ENCODE measurements around the gene TBX4. TPM values are rescaled to one million over a fixed set of nuclear protein-coding genes. Genes with fewer than 3 reads are reported as not detected.

TBX4 gene
- polyA plus RNA-seq, 4 donors: 16.8 TPM; not detected in 3

GRCh38 chr17:61406537-61406845 is 45.7 kb upstream of the TBX4 start:
- H3K36me3 ChIP-seq (ENCODE audit: control insufficient read depth in 3 of 3, insufficient read depth in 2 of 3, low read depth in 1 of 3, low read length in 3 of 3): peaks cover 0 to 51% (median 0%) of the 10 kb centered on the region in 3 donors
- H3K4me1 ChIP-seq (ENCODE audit: control insufficient read depth in 3 of 3, insufficient read depth in 2 of 3, low read depth in 1 of 3, low read length in 2 of 3): peaks cover 0 to 29% (median 0%) of the 10 kb centered on the region in 3 donors
- no peak overlapping the region for H3K4me3 ChIP-seq (ENCODE audit: low read depth in 1 of 3, low read length in 3 of 3)
- H3K27me3 ChIP-seq (ENCODE audit: control insufficient read depth in 3 of 3, insufficient read depth in 3 of 3, low read length in 3 of 3): peaks cover 23 to 94% (median 52%) of the 10 kb centered on the region in 3 donors
- FAIRE-seq: no peak
- DNase-seq: no peak
- whole genome bisulfite sequencing, 3 donors: 30 to 58% (median 36%) methylated on average over 1 of the region's 1 CpG
- H3K27ac ChIP-seq (ENCODE audit: low read depth in 1 of 3, low read length in 2 of 3): no peak overlapping the region
- H3K9me3 ChIP-seq (ENCODE audit: control insufficient read depth in 2 of 2, insufficient read depth in 1 of 2, low read depth in 1 of 2, low read length in 1 of 2): peaks cover 0 to 3% of the 10 kb centered on the region in 2 donors

DNA sequence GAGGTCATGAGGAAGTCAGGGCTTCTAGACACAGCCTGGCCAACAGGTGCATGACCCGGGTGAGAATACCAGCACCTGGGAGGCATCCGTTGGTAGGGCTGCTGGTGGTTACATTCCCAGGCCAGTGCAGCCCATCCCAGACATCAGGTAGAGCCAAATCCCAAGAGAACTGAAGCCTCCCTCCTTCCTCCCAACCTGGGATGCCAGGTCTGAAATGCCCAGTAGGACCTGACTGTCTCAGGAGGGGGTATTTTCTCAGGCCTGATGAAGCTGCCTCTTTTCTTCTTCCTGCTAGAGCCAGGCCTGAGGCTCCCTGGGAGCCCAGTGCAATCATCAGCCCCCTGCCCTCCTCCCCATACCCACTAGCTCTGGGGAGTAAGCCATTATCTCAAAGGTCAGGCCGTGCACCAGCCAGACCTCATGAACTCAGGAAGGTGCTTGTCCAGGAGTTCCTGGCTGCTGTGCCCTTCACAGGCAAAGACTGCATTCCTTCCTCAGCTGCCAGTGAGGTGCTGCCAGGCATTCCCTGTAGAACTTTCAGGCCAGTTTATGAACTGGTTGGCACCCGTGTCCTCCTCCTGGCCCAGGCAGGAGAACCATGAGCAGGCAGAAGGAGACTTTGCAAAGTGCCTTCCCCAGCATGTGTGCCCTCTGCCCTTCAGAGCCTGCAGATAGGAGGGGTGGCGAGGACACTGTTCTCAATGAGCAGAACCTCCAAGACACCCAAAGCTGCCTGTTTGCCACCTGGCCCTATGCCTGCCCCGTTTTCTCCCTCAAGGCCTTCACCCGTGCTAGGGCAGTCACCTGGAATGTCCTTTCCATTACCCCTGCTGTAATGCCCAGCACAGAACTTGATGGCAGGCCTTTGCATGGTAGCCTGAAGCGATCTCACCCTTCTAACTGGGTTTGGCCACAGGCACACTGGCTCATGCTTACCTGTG is 45.0 kb upstream of the TBX4 start:
- Histone ChIP-seq H3K27ac (ENCODE audit: low read depth in 1 of 3, low read length in 2 of 3) (no peak overlapping the region), H3K4me1 (ENCODE audit: control insufficient read depth in 3 of 3, insufficient read depth in 2 of 3, low read depth in 1 of 3, low read length in 2 of 3) (peaks cover 0 to 36% (median 0%) of the 10 kb centered on the region in 3 donors), H3K27me3 (ENCODE audit: control insufficient read depth in 3 of 3, insufficient read depth in 3 of 3, low read length in 3 of 3) (peaks cover 17 to 94% (median 46%) of the 10 kb centered on the region in 3 donors), H3K4me3 (ENCODE audit: low read depth in 1 of 3, low read length in 3 of 3) (no peak overlapping the region), H3K9me3 (ENCODE audit: control insufficient read depth in 2 of 2, insufficient read depth in 1 of 2, low read depth in 1 of 2, low read length in 1 of 2) (peaks cover 0 to 3% of the 10 kb centered on the region in 2 donors), H3K36me3 (ENCODE audit: control insufficient read depth in 3 of 3, insufficient read depth in 2 of 3, low read depth in 1 of 3, low read length in 3 of 3) (peaks cover 0 to 47% (median 0%) of the 10 kb centered on the region in 3 donors)
- DNase-seq (no peak), FAIRE-seq (no peak)
- WGBS, 3 donors: 43 to 58% (median 55%) methylated on average over 8 of the region's 8 CpGs

DNA sequence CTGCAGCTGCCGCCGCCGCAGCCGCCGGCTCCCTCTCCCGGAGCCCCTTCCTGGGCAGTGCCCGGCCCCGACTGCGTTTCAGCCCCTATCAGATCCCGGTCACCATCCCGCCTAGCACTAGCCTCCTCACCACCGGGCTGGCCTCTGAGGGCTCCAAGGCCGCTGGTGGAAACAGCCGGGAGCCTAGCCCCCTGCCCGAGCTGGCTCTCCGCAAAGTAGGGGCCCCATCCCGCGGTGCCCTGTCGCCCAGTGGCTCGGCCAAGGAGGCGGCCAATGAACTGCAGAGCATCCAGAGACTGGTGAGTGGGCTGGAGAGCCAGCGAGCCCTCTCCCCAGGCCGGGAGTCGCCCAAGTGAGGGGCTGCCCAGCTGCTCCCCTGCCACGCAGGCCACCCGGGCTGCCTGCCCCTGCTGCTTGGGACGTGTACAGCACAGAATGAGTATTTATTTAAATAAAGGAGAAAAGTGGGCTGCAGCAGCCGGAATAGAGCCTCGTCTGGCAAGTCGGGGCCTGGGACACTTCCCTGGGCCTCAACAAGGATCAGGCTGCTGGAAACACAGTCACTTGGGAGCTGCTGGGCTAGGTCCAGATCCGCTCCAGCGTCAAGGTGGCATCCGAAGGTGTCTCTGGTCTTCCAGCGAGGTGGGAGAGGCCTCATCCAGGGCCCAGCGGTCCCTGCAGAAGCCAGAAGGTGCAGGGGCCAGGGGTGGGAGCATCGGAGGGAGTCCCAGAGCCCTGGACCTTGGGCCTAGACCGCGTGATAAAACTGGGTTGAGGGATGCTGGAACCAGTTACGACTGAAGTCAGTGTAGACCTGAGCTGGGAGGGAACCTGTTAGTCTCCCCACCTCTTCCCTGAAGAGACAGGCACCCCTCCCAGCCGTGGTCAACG is 43.8 kb upstream of the TBX4 start:
- H3K27ac ChIP-seq (ENCODE audit: low read depth in 1 of 3, low read length in 2 of 3): peak overlapping the region in 2 of 3 donors; percentile 1 to 17
- DNase-seq: no peak

GRCh38 chr17:61409301-61410112 is 42.7 kb upstream of the TBX4 start:
- Histone ChIP-seq H3K4me3 (ENCODE audit: low read depth in 1 of 3, low read length in 3 of 3) (peak overlapping the region in 2 of 3 donors; percentile 18 to 51), H3K27ac (ENCODE audit: low read depth in 1 of 3, low read length in 2 of 3) (peak overlapping the region in 1 of 3 donors; percentile 24), H3K27me3 (ENCODE audit: control insufficient read depth in 3 of 3, insufficient read depth in 3 of 3, low read length in 3 of 3) (peaks cover 14 to 93% (median 32%) of the 10 kb centered on the region in 3 donors), H3K4me1 (ENCODE audit: control insufficient read depth in 3 of 3, insufficient read depth in 2 of 3, low read depth in 1 of 3, low read length in 2 of 3) (peaks cover 0 to 29% (median 0%) of the 10 kb centered on the region in 3 donors), H3K36me3 (ENCODE audit: control insufficient read depth in 3 of 3, insufficient read depth in 2 of 3, low read depth in 1 of 3, low read length in 3 of 3) (peaks cover 0 to 32% (median 0%) of the 10 kb centered on the region in 3 donors), H3K9me3 (ENCODE audit: control insufficient read depth in 2 of 2, insufficient read depth in 1 of 2, low read depth in 1 of 2, low read length in 1 of 2) (peaks cover 0 to 3% of the 10 kb centered on the region in 2 donors)
- WGBS, 3 donors: 1 to 2% (median 1%) methylated on average over 55 to 73 of the region's 73 CpGs
- DNase-seq: peak; percentile 49 to 72
- no peak for FAIRE-seq

More for the DNA sequence above, 43.8 kb upstream of the TBX4 start:
- no peak for FAIRE-seq
- Histone ChIP-seq H3K9me3 (ENCODE audit: control insufficient read depth in 2 of 2, insufficient read depth in 1 of 2, low read depth in 1 of 2, low read length in 1 of 2) (peaks cover 0 to 3% of the 10 kb centered on the region in 2 donors), H3K4me3 (ENCODE audit: low read depth in 1 of 3, low read length in 3 of 3) (peak overlapping the region in 1 of 3 donors; percentile 18), H3K4me1 (ENCODE audit: control insufficient read depth in 3 of 3, insufficient read depth in 2 of 3, low read depth in 1 of 3, low read length in 2 of 3) (peaks cover 0 to 37% (median 0%) of the 10 kb centered on the region in 3 donors), H3K36me3 (ENCODE audit: control insufficient read depth in 3 of 3, insufficient read depth in 2 of 3, low read depth in 1 of 3, low read length in 3 of 3) (peaks cover 0 to 41% (median 0%) of the 10 kb centered on the region in 3 donors), H3K27me3 (ENCODE audit: control insufficient read depth in 3 of 3, insufficient read depth in 3 of 3, low read length in 3 of 3) (peaks cover 17 to 95% (median 42%) of the 10 kb centered on the region in 3 donors)
- WGBS, 3 donors: 26 to 36% (median 36%) methylated on average over 38 to 41 of the region's 41 CpGs

GRCh38 chr17:61410141-61411010 is 41.8 kb upstream of the TBX4 start:
- 5 to 11% (median 9%) methylated on average over 36 to 48 of the region's 48 CpGs for WGBS, 3 donors
- peak overlapping the region in 2 of 3 donors; percentile 52 to 56 for H3K4me3 ChIP-seq (ENCODE audit: low read depth in 1 of 3, low read length in 3 of 3)
- peaks cover 0 to 24% (median 0%) of the 10 kb centered on the region in 3 donors for H3K36me3 ChIP-seq (ENCODE audit: control insufficient read depth in 3 of 3, insufficient read depth in 2 of 3, low read depth in 1 of 3, low read length in 3 of 3)
- H3K4me1 ChIP-seq (ENCODE audit: control insufficient read depth in 3 of 3, insufficient read depth in 2 of 3, low read depth in 1 of 3, low read length in 2 of 3): peaks cover 0 to 26% (median 0%) of the 10 kb centered on the region in 3 donors
- peaks cover 0 to 3% of the 10 kb centered on the region in 2 donors for H3K9me3 ChIP-seq (ENCODE audit: control insufficient read depth in 2 of 2, insufficient read depth in 1 of 2, low read depth in 1 of 2, low read length in 1 of 2)
- no peak for FAIRE-seq
- peak overlapping the region in 2 of 3 donors; percentile 27 to 45 for H3K27ac ChIP-seq (ENCODE audit: low read depth in 1 of 3, low read length in 2 of 3)
- peak; percentile 53 to 86 for DNase-seq
- peaks cover 6 to 92% (median 25%) of the 10 kb centered on the region in 3 donors for H3K27me3 ChIP-seq (ENCODE audit: control insufficient read depth in 3 of 3, insufficient read depth in 3 of 3, low read length in 3 of 3)

- Histone ChIP-seq H3K36me3 (ENCODE audit: control insufficient read depth in 3 of 3, insufficient read depth in 2 of 3, low read depth in 1 of 3, low read length in 3 of 3) (peaks cover 0 to 21% (median 0%) of the 10 kb centered on the region in 3 donors), H3K4me3 (ENCODE audit: low read depth in 1 of 3, low read length in 3 of 3) (peak overlapping the region in 2 of 3 donors; percentile 52 to 56), H3K27me3 (ENCODE audit: control insufficient read depth in 3 of 3, insufficient read depth in 3 of 3, low read length in 3 of 3) (peaks cover 6 to 92% (median 25%) of the 10 kb centered on the region in 3 donors), H3K27ac (ENCODE audit: low read depth in 1 of 3, low read length in 2 of 3) (peak overlapping the region in 2 of 3 donors; percentile 81), H3K4me1 (ENCODE audit: control insufficient read depth in 3 of 3, insufficient read depth in 2 of 3, low read depth in 1 of 3, low read length in 2 of 3) (peaks cover 0 to 26% (median 0%) of the 10 kb centered on the region in 3 donors), H3K9me3 (ENCODE audit: control insufficient read depth in 2 of 2, insufficient read depth in 1 of 2, low read depth in 1 of 2, low read length in 1 of 2) (peaks cover 0 to 3% of the 10 kb centered on the region in 2 donors)
- 0 to 2% (median 0%) methylated on average over 16 to 29 of the region's 29 CpGs for WGBS, 3 donors
- no peak for DNase-seq
- FAIRE-seq: no peak
Observed at GRCh38 chr17:61411011-61411260, 41.3 kb upstream of the TBX4 start.

Data from small intestine (tissue), 7 donors.